HUES64 (cell line): ENCODE data around the gene SLC25A21.

Experiments used
- H3K27ac ChIP-seq: 2 replicates; pipeline ENCODE4 v1.7.0; 2013; ENCODE audit warnings: low read depth, low read length, inconsistent platforms
- H3K27me3 ChIP-seq: 2 replicates; pipeline ENCODE4 v1.6.1; 2013; ENCODE audit warnings: mild to moderate bottlenecking, low read length; ENCODE audit not compliant: insufficient read depth
- H3K36me3 ChIP-seq: 2 replicates; pipeline ENCODE4 v1.6.1; 2013; ENCODE audit warnings: mild to moderate bottlenecking, low read length; ENCODE audit not compliant: insufficient read depth
- H3K4me1 ChIP-seq: 2 replicates; pipeline ENCODE4 v1.6.1; 2013; ENCODE audit warnings: mild to moderate bottlenecking, low read length, moderate library complexity; ENCODE audit not compliant: insufficient read depth
- H3K4me3 ChIP-seq: 2 replicates; pipeline ENCODE4 v1.5.1; 2013; ENCODE audit warnings: mild to moderate bottlenecking, low read length, moderate library complexity
- H3K9ac ChIP-seq: 2 replicates; pipeline ENCODE4 v1.6.1; 2013; ENCODE audit warnings: mild to moderate bottlenecking, low read depth, low read length
- H3K9me3 ChIP-seq: 2 replicates; pipeline ENCODE4 v1.6.1; 2013; ENCODE audit warnings: low read depth, low read length; ENCODE audit not compliant: insufficient read depth
- WGBS: fragments of 150-250, 120-280 bp; methylation state at CpG from one replicate; pipeline ENCODE4 v1.1.7; 2013; ENCODE audit warnings: missing lambda C conversion rate; 5-methylcytosine and 5-hydroxymethylcytosine counted together

Gene SLC25A21

GRCh38 chr14:36857842-36858445, 314.5 kb downstream of the SLC25A21 start:
- Histone ChIP-seq H3K4me1 (peaks cover 17% of the 10 kb centered on the region), H3K36me3 (no peaks in the 10 kb centered on the region), H3K27me3 (no peaks in the 10 kb centered on the region), H3K27ac (no peak overlapping the region), H3K9ac (no peak overlapping the region), H3K9me3 (no peaks in the 10 kb centered on the region), H3K4me3 (no peak overlapping the region)
- 90% methylated on average over 4 of the region's 5 CpGs for WGBS

GRCh38 chr14:36857136-36857535, 315.3 kb downstream of the SLC25A21 start:
- 65% methylated on average over 7 of the region's 7 CpGs for WGBS
- H3K27me3 ChIP-seq: no peaks in the 10 kb centered on the region
- H3K4me3 ChIP-seq: no peak overlapping the region
- H3K9me3 ChIP-seq: no peaks in the 10 kb centered on the region
- H3K27ac ChIP-seq: no peak overlapping the region
- peaks cover 17% of the 10 kb centered on the region for H3K4me1 ChIP-seq
- H3K36me3 ChIP-seq: no peaks in the 10 kb centered on the region
- H3K9ac ChIP-seq: no peak overlapping the region

GRCh38 chr14:36856095-36856878, 316.1 kb downstream of the SLC25A21 start:
- Histone ChIP-seq H3K4me3 (no peak overlapping the region), H3K27me3 (no peaks in the 10 kb centered on the region), H3K9ac (no peak overlapping the region), H3K36me3 (no peaks in the 10 kb centered on the region), H3K4me1 (peaks cover 17% of the 10 kb centered on the region), H3K9me3 (no peaks in the 10 kb centered on the region), H3K27ac (no peak overlapping the region)
- WGBS: 90% methylated on average over 15 of the region's 15 CpGs

- Histone ChIP-seq H3K4me3 (no peak overlapping the region), H3K27me3 (no peaks in the 10 kb centered on the region), H3K4me1 (peaks cover 17% of the 10 kb centered on the region), H3K27ac (no peak overlapping the region), H3K36me3 (no peaks in the 10 kb centered on the region), H3K9me3 (no peaks in the 10 kb centered on the region), H3K9ac (no peak overlapping the region)
- WGBS: 92% methylated on average over 3 of the region's 3 CpGs
These were observed 317.0 kb downstream of the SLC25A21 start for GRCh38 chr14:36855396-36855795.

- Histone ChIP-seq H3K36me3 (no peaks in the 10 kb centered on the region), H3K4me1 (peaks cover 17% of the 10 kb centered on the region), H3K27ac (no peak overlapping the region), H3K27me3 (no peaks in the 10 kb centered on the region), H3K4me3 (no peak overlapping the region), H3K9ac (no peak overlapping the region), H3K9me3 (no peaks in the 10 kb centered on the region)
- WGBS: 91% methylated on average over 5 of the region's 5 CpGs
These were observed 319.3 kb downstream of the SLC25A21 start for GRCh38 chr14:36852981-36853691.

- Histone ChIP-seq H3K27me3 (no peaks in the 10 kb centered on the region), H3K4me3 (no peak overlapping the region)
- WGBS: 91% methylated on average over 5 of the region's 5 CpGs
These were observed 324.2 kb downstream of the SLC25A21 start for GRCh38 chr14:36848213-36848612.

GRCh38 chr14:36847366-36847765, 325.0 kb downstream of the SLC25A21 start:
- Histone ChIP-seq H3K27me3 (no peaks in the 10 kb centered on the region), H3K4me3 (no peak overlapping the region), H3K9me3 (no peaks in the 10 kb centered on the region), H3K4me1 (peaks cover 8% of the 10 kb centered on the region; the same call in 1 of the 2 replicates), H3K36me3 (no peaks in the 10 kb centered on the region), H3K9ac (no peak overlapping the region), H3K27ac (no peak overlapping the region)
- WGBS: 88% methylated on average over 3 of the region's 3 CpGs

More at GRCh38 chr14:36848213-36848612, 324.2 kb downstream of the SLC25A21 start:
- no peaks in the 10 kb centered on the region for H3K9me3 ChIP-seq
- H3K36me3 ChIP-seq: no peaks in the 10 kb centered on the region
- H3K9ac ChIP-seq: no peak overlapping the region
- H3K4me1 ChIP-seq: peaks cover 8% of the 10 kb centered on the region; the same call in 1 of the 2 replicates
- H3K27ac ChIP-seq: no peak overlapping the region

GRCh38 chr14:36845356-36846012, 326.9 kb downstream of the SLC25A21 start:
- no peaks in the 10 kb centered on the region for H3K27me3 ChIP-seq
- H3K27ac ChIP-seq: no peak overlapping the region
- no peaks in the 10 kb centered on the region for H3K36me3 ChIP-seq
- no peak overlapping the region for H3K4me3 ChIP-seq
- no peaks in the 10 kb centered on the region for H3K9me3 ChIP-seq
- peaks cover 8% of the 10 kb centered on the region; the same call in 1 of the 2 replicates for H3K4me1 ChIP-seq
- H3K9ac ChIP-seq: no peak overlapping the region
- WGBS: 91% methylated on average over 5 of the region's 5 CpGs

GRCh38 chr14:36844443-36845195, 327.8 kb downstream of the SLC25A21 start:
- H3K4me1 ChIP-seq: peaks cover 8% of the 10 kb centered on the region; the same call in 1 of the 2 replicates
- 95% methylated on average over 6 of the region's 6 CpGs for WGBS

GRCh38 chr14:36843410-36843809, 329.0 kb downstream of the SLC25A21 start:
- Histone ChIP-seq H3K9me3 (no peaks in the 10 kb centered on the region), H3K4me3 (no peak overlapping the region), H3K4me1 (peaks cover 8% of the 10 kb centered on the region; the same call in 1 of the 2 replicates), H3K27me3 (no peaks in the 10 kb centered on the region), H3K36me3 (no peaks in the 10 kb centered on the region), H3K27ac (no peak overlapping the region), H3K9ac (no peak overlapping the region)
- 86% methylated on average over 1 of the region's 1 CpG for WGBS

More at GRCh38 chr14:36844443-36845195, 327.8 kb downstream of the SLC25A21 start:
- H3K27me3 ChIP-seq: no peaks in the 10 kb centered on the region
- H3K36me3 ChIP-seq: no peaks in the 10 kb centered on the region
- no peak overlapping the region for H3K4me3 ChIP-seq
- no peak overlapping the region for H3K9ac ChIP-seq
- H3K27ac ChIP-seq: no peak overlapping the region
- H3K9me3 ChIP-seq: no peaks in the 10 kb centered on the region
